RWPE1 (cell line): ENCODE results near the gene DPY19L3.

ENCODE experiments used
- CTCF ChIA-PET: fragments of 350-600 bp; sonication (Branson Sonifier 250); formaldehyde crosslinking; extraction: SDS; loops from one replicate; lab custom pipeline; 2021; lab: Yijun Ruan, JAX
- POLR2A ChIA-PET: fragments of 400-600 bp; formaldehyde crosslinking; extraction: SDS; loops from one replicate; lab custom pipeline; 2020; ENCODE audit warnings: antibody characterized with exemption; ENCODE audit not compliant: low non-redundant PET; lab: Yijun Ruan, JAX
- DNase-seq: peaks from one replicate; pipeline ENCODE4 v3.0.0; 2012; ENCODE audit warnings: low spot score
- H3K27ac ChIP-seq: fragments of 450-650 bp; 2 replicates; pipeline ENCODE4 v1.5.1; 2017
- CTCF ChIP-seq: fragments of 450-650 bp; conservative IDR thresholded peaks from 2 replicates; pipeline ENCODE4 v1.5.1; 2017; ENCODE audit warnings: low read depth, mild to moderate bottlenecking

Gene DPY19L3

GRCh38 chr19:32362318-32362691 lies 43.3 kb upstream of the DPY19L3 start:
- DNase-seq: no peak
- no peak for TF ChIP-seq CTCF
- ChIA-PET CTCF (no interaction called here), POLR2A (no interaction called here)
- H3K27ac ChIP-seq: no peak overlapping the region

GRCh38 chr19:32363175-32363574 lies 42.4 kb upstream of the DPY19L3 start:
- no peak overlapping the region for H3K27ac ChIP-seq
- no peak for TF ChIP-seq CTCF
- DNase-seq: no peak
- CTCF ChIA-PET: no interaction called here
- POLR2A ChIA-PET: no interaction called here

DNA sequence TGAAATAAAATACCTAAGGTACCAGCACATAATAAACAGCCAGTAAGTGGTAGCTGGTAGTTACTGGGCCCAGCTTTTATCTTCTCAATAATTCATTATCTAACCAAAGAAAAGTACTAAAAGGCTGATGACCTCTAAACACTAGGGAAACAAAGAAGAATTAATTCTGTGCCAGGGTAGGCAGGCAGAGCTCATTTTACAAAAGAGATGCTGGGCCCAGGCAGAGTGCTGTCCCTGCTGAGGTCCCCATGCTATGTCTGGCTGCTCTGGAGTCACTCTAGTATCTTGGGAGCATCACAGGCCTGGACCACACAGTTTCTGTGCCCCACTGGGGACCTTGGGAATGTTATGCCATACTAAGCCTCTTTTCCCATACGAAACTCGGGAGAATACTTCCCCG lies 41.9 kb upstream of the DPY19L3 start:
- no peak for DNase-seq
- no peak for TF ChIP-seq CTCF
- no peak overlapping the region for H3K27ac ChIP-seq
- ChIA-PET CTCF (interaction anchor here (0.7 kb wide), 1 partner anchor 111 kb away, joined by 3 read pairs; no protein-coding TSS in a partner anchor), POLR2A (interaction anchor here (0.5 kb wide), 1 partner anchor 8 kb away, joined by 3 read pairs; no protein-coding TSS in a partner anchor)

- no peak for TF ChIP-seq CTCF
- CTCF ChIA-PET: interaction anchor here (0.7 kb wide), 1 partner anchor 111 kb away, joined by 3 read pairs; no protein-coding TSS in a partner anchor
- POLR2A ChIA-PET: interaction anchor here (0.5 kb wide), 1 partner anchor 8 kb away, joined by 3 read pairs; no protein-coding TSS in a partner anchor
- H3K27ac ChIP-seq: no peak overlapping the region
- DNase-seq: no peak
Observed at GRCh38 chr19:32364040-32364439, 41.5 kb upstream of the DPY19L3 start.

- CTCF ChIA-PET: no interaction called here
- H3K27ac ChIP-seq: no peak overlapping the region
- no peak for TF ChIP-seq CTCF
- DNase-seq: no peak
- POLR2A ChIA-PET: no interaction called here
Observed at GRCh38 chr19:32367063-32367462, 38.5 kb upstream of the DPY19L3 start.

DNA sequence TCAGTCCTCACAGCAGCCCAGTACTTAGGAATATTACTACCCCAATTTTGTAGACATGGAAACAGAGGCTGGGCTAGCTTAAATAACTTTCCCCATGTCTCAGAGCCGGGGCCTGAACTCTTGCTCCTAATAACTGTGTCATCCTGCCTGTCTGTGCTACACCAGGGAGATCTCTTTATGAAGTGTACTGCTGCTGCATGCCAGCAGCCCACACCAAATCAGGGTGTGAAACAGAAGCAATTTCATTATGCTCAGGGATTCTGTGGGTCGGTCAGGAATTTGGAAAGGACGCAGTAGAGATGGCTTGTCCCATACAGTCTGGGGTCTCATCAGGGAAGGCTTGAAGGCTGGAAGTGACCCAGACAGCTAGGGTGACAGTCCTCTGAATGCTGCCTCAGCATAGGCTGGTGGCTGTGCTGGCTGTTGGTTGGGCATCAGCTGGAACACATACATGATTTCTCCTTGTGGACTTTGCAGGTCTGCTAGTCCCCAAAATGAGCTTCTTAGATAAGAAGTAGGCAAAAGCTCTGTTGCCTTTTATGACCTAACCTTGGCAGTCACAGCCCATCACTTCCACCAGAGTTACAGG lies 37.5 kb upstream of the DPY19L3 start:
- no peak overlapping the region for H3K27ac ChIP-seq
- no peak for DNase-seq
- ChIA-PET POLR2A (no interaction called here), CTCF (no interaction called here)
- TF ChIP-seq CTCF: no peak

- no peak for TF ChIP-seq CTCF
- no peak overlapping the region for H3K27ac ChIP-seq
- CTCF ChIA-PET: no interaction called here
- no peak for DNase-seq
- POLR2A ChIA-PET: no interaction called here
Observed at GRCh38 chr19:32368787-32369186, 36.8 kb upstream of the DPY19L3 start.
